Gastroesophageal sphincter (tissue), 4 donors: ENCODE data around the gene NDRG3. TPM values are rescaled to one million over a fixed set of nuclear protein-coding genes. Genes with fewer than 3 reads are reported as not detected.

Experiments
- ATAC-seq: fragments of 150-250 bp; one replicate; pipeline ENCODE4 v1.9.1; 2016; ENCODE audit warnings: mild to moderate bottlenecking, moderate library complexity
- H3K27ac ChIP-seq, 4 donors: fragments of 200-600 bp; sonication (generic) in 3 of 4; 1 replicate in 3 of 4; 2 replicates in 1 of 4; pipeline ENCODE4 v1.5.1; 2016 to 2019
- H3K27me3 ChIP-seq: fragments of 200-600 bp; sonication (generic); one replicate; pipeline ENCODE4 v1.5.1; 2019
- H3K36me3 ChIP-seq, 2 donors: fragments of 200-600 bp; sonication (generic); one replicate each; pipeline ENCODE4 v1.5.1; 2019; ENCODE audit warnings: control low read depth in 1 of 2
- H3K4me1 ChIP-seq, 3 donors: fragments of 200-600 bp; sonication (generic); 1 replicate in 2 of 3; 2 replicates in 1 of 3; pipeline ENCODE4 v1.5.1; 2016 to 2019; ENCODE audit warnings: control low read depth in 2 of 3
- H3K4me3 ChIP-seq, 2 donors: fragments of 200-600 bp; sonication (generic); one replicate each; pipeline ENCODE4 v1.5.1; 2019; ENCODE audit warnings: mild to moderate bottlenecking in 1 of 2, moderate library complexity in 1 of 2
- H3K9me3 ChIP-seq, 3 donors: fragments of 200-600 bp; sonication (generic); one replicate each; pipeline ENCODE4 v1.5.1; 2017 to 2019; ENCODE audit warnings: control low read depth in 2 of 3
- CTCF ChIP-seq, 4 experiments: fragments of 200-600 bp in 2 of 4; fragments of 450-650 bp in 2 of 4; sonication (generic) in 1 of 4; IDR thresholded peaks; one replicate each; pipeline ENCODE4 v1.5.1; 2017 to 2019; ENCODE audit warnings: antibody characterized with exemption in 4 of 4, mild to moderate bottlenecking in 2 of 4, moderate library complexity in 2 of 4
- EP300 ChIP-seq: sonication (generic); formaldehyde crosslinking; IDR thresholded peaks from one replicate; pipeline ENCODE4 v1.6.1; 2017; ENCODE audit warnings: antibody characterized with exemption, mild to moderate bottlenecking
- POLR2A ChIP-seq, 2 donors: fragments of 450-650 bp; IDR thresholded peaks; one replicate each; pipeline ENCODE4 v1.6.1; 2017; ENCODE audit warnings: antibody characterized with exemption in 2 of 2, mild to moderate bottlenecking in 2 of 2, moderate library complexity in 1 of 2
- POLR2AphosphoS5 ChIP-seq: sonication (generic); formaldehyde crosslinking; IDR thresholded peaks from one replicate; pipeline ENCODE4 v1.6.1; 2017; ENCODE audit warnings: antibody characterized with exemption
- WGBS, 2 donors: methylation state at CpG; one replicate each; pipeline ENCODE4 v1.1.5; 2018; ENCODE audit warnings: low coverage in 1 of 2; 5-methylcytosine and 5-hydroxymethylcytosine counted together
- total RNA-seq, 4 donors: library from RNA; depleted of rRNA; stranded (reverse); fragments of >200 nt; gene quantifications; one replicate each; pipeline ENCODE4 v1.1.0, GENCODE V29; 2016

NDRG3 gene
- total RNA-seq, 4 donors from 2014 or later: 13.3 to 37.1 (median 26.0) TPM

- Histone ChIP-seq H3K9me3 (no peaks in the 10 kb centered on the region), H3K27ac (no peak overlapping the region), H3K4me1 (peaks cover 0 to 15% (median 0%) of the 10 kb centered on the region in 3 donors), H3K4me3 (no peak overlapping the region), H3K36me3 (peaks cover 4 to 84% of the 10 kb centered on the region in 2 donors), H3K27me3 (no peaks in the 10 kb centered on the region)
- WGBS, 2 donors: 77% methylated on average over 4 of the region's 5 CpGs; no CpG with 5 or more reads in 1 of the 2 donors
- no peak for ATAC-seq
- no peak for TF ChIP-seq EP300
- no peak for TF ChIP-seq POLR2A (IDR thresholded peaks at IDR 0.05)
- TF ChIP-seq CTCF (IDR thresholded peaks at IDR 0.05): no peak
- no peak for TF ChIP-seq POLR2AphosphoS5
These were observed 46.0 kb upstream of the NDRG3 start for GRCh38 chr20:36791862-36792261.

DNA sequence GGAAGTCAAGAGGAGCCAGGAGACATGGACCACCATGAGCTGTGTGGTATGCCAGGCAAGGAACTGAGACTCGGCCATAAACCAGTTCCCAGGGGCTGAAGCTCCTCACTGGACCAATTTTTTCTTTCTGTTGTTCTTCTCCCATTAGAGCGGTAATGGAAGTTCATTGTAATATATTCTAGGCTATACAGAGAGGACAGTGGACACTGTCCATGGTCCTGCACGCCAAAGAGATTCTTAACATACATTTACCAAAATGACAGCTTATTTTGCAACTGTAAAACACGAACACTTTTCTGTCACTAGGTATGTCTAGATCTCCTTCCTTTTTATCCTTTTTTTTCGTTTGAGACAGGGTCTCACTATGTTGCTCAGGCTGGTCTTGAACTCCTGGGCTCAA, 40.8 kb upstream of the NDRG3 start:
- no peaks in the 10 kb centered on the region for H3K9me3 ChIP-seq
- no peak for ATAC-seq
- H3K27me3 ChIP-seq: no peaks in the 10 kb centered on the region
- WGBS, 2 donors: 78% methylated on average over 5 of the region's 5 CpGs; no CpG with 5 or more reads in 1 of the 2 donors
- TF ChIP-seq POLR2AphosphoS5 (no peak), POLR2A (IDR thresholded peaks at IDR 0.05) (no peak), EP300 (no peak), CTCF (IDR thresholded peaks at IDR 0.05) (no peak)
- peaks cover 0 to 83% of the 10 kb centered on the region in 2 donors for H3K36me3 ChIP-seq
- peaks cover 0 to 29% (median 0%) of the 10 kb centered on the region in 3 donors for H3K4me1 ChIP-seq
- H3K27ac ChIP-seq: peak overlapping the region in 1 of 4 donors; percentile 32
- no peak overlapping the region for H3K4me3 ChIP-seq

- H3K9me3 ChIP-seq: no peaks in the 10 kb centered on the region
- no peaks in the 10 kb centered on the region for H3K27me3 ChIP-seq
- no peak for ATAC-seq
- no peak overlapping the region for H3K4me3 ChIP-seq
- TF ChIP-seq POLR2AphosphoS5 (no peak), CTCF (IDR thresholded peaks at IDR 0.05) (no peak), EP300 (no peak), POLR2A (IDR thresholded peaks at IDR 0.05) (no peak)
- peaks cover 0 to 29% (median 0%) of the 10 kb centered on the region in 3 donors for H3K4me1 ChIP-seq
- WGBS, 2 donors: 78% methylated on average over 3 of the region's 13 CpGs; no CpG with 5 or more reads in 1 of the 2 donors
- H3K36me3 ChIP-seq: peaks cover 0 to 81% of the 10 kb centered on the region in 2 donors
- peak overlapping the region in 2 of 4 donors; percentile 32 to 75 for H3K27ac ChIP-seq
These were observed 40.4 kb upstream of the NDRG3 start for GRCh38 chr20:36786246-36786645.

- H3K27ac ChIP-seq: peak overlapping the region in 3 of 4 donors; percentile 32 to 75 (median 67)
- no peaks in the 10 kb centered on the region for H3K9me3 ChIP-seq
- peaks cover 0 to 29% (median 0%) of the 10 kb centered on the region in 3 donors for H3K4me1 ChIP-seq
- no peak overlapping the region for H3K4me3 ChIP-seq
- no peak for ATAC-seq
- H3K27me3 ChIP-seq: no peaks in the 10 kb centered on the region
- 31% methylated on average over 2 of the region's 2 CpGs; no CpG with 5 or more reads in 1 of the 2 donors for WGBS, 2 donors
- TF ChIP-seq EP300 (no peak), POLR2AphosphoS5 (no peak), CTCF (IDR thresholded peaks at IDR 0.05) (no peak), POLR2A (IDR thresholded peaks at IDR 0.05) (no peak)
- H3K36me3 ChIP-seq: peaks cover 0 to 74% of the 10 kb centered on the region in 2 donors
These were observed 39.4 kb upstream of the NDRG3 start for GRCh38 chr20:36785308-36785707.

GRCh38 chr20:36784900-36785299, 39.0 kb upstream of the NDRG3 start:
- peak; percentile 89 for ATAC-seq
- H3K36me3 ChIP-seq: peaks cover 0 to 72% of the 10 kb centered on the region in 2 donors
- H3K4me1 ChIP-seq: peaks cover 0 to 29% (median 0%) of the 10 kb centered on the region in 3 donors
- H3K27ac ChIP-seq: peak overlapping the region in 3 of 4 donors; percentile 67 to 75 (median 68)
- 28 to 34% methylated on average over 4 to 5 of the region's 9 CpGs for WGBS, 2 donors
- H3K27me3 ChIP-seq: no peaks in the 10 kb centered on the region
- H3K4me3 ChIP-seq: no peak overlapping the region
- H3K9me3 ChIP-seq: no peaks in the 10 kb centered on the region
- no peak for TF ChIP-seq POLR2AphosphoS5
- no peak for TF ChIP-seq CTCF (IDR thresholded peaks at IDR 0.05)
- TF ChIP-seq POLR2A (IDR thresholded peaks at IDR 0.05): no peak
- TF ChIP-seq EP300: no peak
